D721Med (cell line): ENCODE data around the gene TMUB1.

Experiments used
- DNase-seq: peaks from one replicate; pipeline ENCODE4 v3.0.0; 2011; ENCODE audit warnings: low spot score; ENCODE audit not compliant: insufficient read length
- FAIRE-seq: peaks from 2 replicates; lab custom pipeline; 2011; peaks lifted over from hg19 to GRCh38; lab: Jason Lieb, UNC
- TF ChIP-seq, protein P1 (sequence below): IDR thresholded peaks from 2 replicates; pipeline ENCODE4 v1.5.1; 2012; ENCODE audit warnings: mild to moderate bottlenecking, control low read depth; ENCODE audit not compliant: insufficient read depth; ENCODE audit errors: missing control alignments

TMUB1 gene

DNA sequence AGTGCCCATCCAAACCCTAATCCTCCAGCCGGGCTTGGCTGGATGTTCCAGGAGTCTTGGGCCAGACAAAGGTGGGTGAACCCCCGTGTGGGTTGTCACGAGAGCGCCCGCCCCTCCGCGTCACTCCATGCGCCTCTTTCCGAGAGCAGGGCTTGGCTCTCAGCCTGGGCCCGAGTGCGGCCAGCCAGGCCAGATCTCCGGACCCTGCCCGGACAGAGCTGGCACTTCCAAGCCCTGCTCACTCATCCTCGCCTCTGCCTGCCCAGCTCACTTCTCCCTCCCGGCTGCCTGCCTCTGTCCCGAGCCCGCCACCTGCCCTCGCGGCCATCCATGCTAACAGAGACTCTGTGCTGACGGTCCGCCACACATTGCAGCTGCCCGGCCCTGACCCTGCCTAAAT, 37.6 kb upstream of the TMUB1 start:
- TF ChIP-seq, protein P1, sequence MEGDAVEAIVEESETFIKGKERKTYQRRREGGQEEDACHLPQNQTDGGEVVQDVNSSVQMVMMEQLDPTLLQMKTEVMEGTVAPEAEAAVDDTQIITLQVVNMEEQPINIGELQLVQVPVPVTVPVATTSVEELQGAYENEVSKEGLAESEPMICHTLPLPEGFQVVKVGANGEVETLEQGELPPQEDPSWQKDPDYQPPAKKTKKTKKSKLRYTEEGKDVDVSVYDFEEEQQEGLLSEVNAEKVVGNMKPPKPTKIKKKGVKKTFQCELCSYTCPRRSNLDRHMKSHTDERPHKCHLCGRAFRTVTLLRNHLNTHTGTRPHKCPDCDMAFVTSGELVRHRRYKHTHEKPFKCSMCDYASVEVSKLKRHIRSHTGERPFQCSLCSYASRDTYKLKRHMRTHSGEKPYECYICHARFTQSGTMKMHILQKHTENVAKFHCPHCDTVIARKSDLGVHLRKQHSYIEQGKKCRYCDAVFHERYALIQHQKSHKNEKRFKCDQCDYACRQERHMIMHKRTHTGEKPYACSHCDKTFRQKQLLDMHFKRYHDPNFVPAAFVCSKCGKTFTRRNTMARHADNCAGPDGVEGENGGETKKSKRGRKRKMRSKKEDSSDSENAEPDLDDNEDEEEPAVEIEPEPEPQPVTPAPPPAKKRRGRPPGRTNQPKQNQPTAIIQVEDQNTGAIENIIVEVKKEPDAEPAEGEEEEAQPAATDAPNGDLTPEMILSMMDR, result no peak
- FAIRE-seq (no peak), DNase-seq (no peak)

DNA sequence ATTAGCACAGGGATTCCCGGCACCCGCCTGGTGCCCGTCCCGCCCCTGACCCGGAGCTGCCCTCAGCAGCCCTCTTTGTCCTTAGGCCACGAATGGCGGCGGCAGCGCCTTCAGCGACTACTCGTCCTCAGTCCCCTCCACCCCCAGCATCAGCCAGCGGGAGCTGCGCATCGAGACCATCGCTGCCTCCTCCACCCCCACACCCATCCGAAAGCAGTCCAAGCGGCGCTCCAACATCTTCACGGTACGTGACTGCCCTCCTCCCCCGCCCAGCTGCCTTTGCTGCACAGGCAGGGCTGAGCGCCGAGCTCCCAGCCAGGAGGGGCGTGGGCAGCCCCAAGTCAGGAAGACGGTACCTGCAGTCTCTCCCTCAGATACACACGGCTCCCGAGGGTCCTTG, 36.6 kb upstream of the TMUB1 start:
- TF ChIP-seq, protein P1, result no peak
- DNase-seq (no peak), FAIRE-seq (no peak)

DNA sequence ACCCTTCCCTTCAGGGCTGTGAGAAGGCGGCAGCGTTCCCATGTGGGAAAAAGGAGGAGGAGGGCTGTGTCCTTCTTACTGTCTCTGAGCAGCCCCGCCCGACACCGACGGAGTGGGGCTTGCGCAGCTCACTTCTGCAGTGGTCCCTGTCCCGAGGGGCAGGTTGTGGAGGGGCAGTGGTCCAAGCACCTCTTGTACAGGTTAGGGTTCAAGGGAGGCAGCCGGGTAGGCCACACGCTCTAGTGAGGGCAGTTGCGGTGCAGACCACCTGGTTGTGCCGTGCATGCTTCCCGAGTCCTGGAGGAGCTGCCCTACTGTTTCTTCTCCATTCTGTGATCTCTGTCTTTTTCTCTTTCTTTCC, 35.7 kb upstream of the TMUB1 start:
- FAIRE-seq (no peak), DNase-seq (no peak)
- TF ChIP-seq, protein P1, result no peak

DNA sequence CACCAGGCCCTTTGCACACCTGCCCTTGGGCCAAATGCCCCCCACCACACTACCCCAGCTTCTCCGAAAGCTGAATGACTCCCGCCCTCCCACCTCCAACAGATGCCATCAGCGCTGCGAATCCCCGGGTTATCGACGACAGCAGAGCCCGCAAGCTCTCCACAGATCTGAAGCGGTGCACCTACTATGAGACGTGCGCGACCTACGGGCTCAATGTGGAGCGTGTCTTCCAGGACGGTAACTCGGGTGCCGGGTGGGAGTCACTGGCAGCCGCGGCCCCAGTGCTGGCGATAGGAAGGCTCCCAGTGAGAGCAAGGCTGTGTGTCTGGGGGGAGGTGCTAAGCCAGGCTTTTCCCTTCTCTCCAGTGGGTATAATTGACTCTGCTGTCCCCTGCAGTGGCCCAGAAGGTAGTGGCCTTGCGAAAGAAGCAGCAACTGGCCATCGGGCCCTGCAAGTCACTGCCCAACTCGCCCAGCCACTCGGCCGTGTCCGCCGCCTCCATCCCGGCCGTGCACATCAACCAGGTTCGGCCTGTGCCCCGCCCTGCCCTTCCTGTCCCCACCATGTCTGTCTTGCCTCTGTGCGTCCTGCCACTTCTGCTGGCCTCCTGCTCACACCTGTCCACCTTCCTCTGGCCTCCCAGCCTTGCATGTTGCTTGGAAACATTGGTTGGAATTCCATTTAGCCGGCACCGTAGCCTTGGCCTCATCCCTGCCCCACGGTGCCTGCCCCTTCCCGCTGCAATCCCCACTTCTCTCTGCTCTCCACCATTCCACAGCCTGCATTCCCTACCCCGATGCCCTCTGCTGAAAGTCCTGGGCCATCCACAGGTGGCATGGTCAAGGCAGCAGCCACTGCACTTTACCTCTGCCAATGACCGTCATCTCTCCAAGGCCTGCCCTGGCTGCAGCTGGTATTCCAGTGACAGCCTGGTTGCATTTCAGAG, 35.1 kb upstream of the TMUB1 start:
- DNase-seq (no peak), FAIRE-seq (no peak)
- TF ChIP-seq, protein P1, result no peak

DNA sequence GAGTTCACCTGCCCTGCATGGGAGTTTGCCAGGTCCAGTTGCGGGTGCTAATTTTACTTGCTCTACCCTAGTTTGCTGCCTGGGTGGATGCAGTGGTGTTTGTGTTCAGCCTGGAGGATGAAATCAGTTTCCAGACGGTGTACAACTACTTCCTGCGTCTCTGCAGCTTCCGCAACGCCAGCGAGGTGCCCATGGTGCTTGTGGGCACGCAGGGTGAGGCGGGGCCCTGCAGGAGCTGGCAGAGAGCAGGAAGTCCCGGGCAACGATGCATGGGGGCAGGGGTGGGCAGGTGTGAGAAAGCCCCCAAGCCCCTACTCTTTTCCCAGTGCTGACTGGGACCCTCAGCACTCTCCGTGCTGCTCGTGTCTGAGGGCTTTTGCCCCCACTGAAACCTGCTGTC, 34.3 kb upstream of the TMUB1 start:
- DNase-seq (no peak), FAIRE-seq (no peak)
- TF ChIP-seq, protein P1, result no peak

DNA sequence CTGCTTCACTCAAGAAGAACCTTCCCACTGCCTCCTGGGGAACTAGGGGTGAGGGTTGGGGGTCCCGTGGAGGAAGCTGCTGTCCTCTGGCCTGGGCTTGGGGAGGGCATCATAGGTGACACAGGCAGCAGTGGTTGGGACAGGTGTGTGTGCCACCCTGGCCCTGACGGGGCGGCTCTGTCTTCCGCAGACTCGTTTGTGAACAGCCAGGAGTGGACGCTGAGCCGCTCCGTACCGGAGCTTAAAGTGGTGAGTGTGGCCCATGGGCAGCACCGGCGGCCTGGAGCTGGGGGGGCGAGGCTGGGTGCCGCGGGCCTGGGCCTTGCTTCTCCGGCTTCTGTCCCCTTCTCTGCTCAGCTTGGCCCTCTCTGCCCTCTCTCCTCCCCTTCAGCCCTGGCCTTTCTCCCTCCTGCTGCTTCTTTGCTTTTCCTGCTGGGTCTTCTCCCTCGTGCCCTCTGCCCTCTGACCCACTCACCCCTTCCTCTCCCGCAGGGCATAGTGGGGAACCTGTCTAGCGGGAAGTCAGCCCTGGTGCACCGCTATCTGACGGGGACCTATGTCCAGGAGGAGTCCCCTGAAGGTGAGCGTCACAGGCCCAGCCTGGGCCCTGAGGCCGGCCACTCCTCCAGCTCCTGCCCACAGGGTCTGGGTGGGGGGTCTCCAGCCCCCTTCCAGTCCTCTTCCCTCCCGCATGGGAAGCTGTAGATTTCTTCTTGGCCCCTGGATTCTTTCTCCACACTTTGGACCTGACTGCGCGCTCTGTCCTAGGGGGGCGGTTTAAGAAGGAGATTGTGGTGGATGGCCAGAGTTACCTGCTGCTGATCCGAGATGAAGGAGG, 33.5 kb upstream of the TMUB1 start:
- FAIRE-seq (no peak), DNase-seq (no peak)
- TF ChIP-seq, protein P1, result no peak
